Omental fat pad (tissue), 4 donors: Measurements from ENCODE around the gene RERE. TPM values are rescaled to one million over a fixed set of nuclear protein-coding genes. Genes with fewer than 3 reads are reported as not detected.

Experiments used
- ATAC-seq: fragments of 150-250 bp; one replicate; pipeline ENCODE4 v1.9.1; 2016; ENCODE audit warnings: mild to moderate bottlenecking, moderate library complexity; ENCODE audit not compliant: low FRiP score
- DNase-seq: peaks from one replicate; pipeline ENCODE4 v3.0.0-alpha.2; 2019; ENCODE audit warnings: low spot score
- CTCF ChIP-seq, 3 donors: fragments of 450-650 bp; IDR thresholded peaks; one replicate each; pipeline ENCODE4 v1.5.1; 2016 to 2017; ENCODE audit warnings: antibody characterized with exemption in 3 of 3, mild to moderate bottlenecking in 3 of 3, moderate library complexity in 2 of 3
- total RNA-seq, 4 donors: library from RNA; depleted of rRNA; stranded (reverse); fragments of >200 nt; gene quantifications; one replicate each; pipeline ENCODE4 v1.1.0, GENCODE V29; 2016

The RERE gene
- total RNA-seq, 4 donors from 2014 or later: 46.3 to 117 (median 55.4) TPM

GRCh38 chr1:8704866-8705506 lies 112.5 kb downstream of the RERE start:
- ATAC-seq: no peak
- no peak for TF ChIP-seq CTCF (IDR thresholded peaks at IDR 0.05)
- no peak for DNase-seq

GRCh38 chr1:8702850-8703810 lies 114.3 kb downstream of the RERE start:
- TF ChIP-seq CTCF (IDR thresholded peaks at IDR 0.05): no peak
- peak; percentile 93 for ATAC-seq
- DNase-seq: peak; percentile 50

- DNase-seq: no peak
- ATAC-seq: no peak
- TF ChIP-seq CTCF (IDR thresholded peaks at IDR 0.05): no peak
These were observed 115.0 kb downstream of the RERE start for GRCh38 chr1:8702472-8702849.

GRCh38 chr1:8701794-8702471 lies 115.5 kb downstream of the RERE start:
- no peak for DNase-seq
- TF ChIP-seq CTCF (IDR thresholded peaks at IDR 0.05): no peak
- no peak for ATAC-seq

GRCh38 chr1:8699679-8700078 lies 117.8 kb downstream of the RERE start:
- DNase-seq (no peak), ATAC-seq (no peak)
- no peak for TF ChIP-seq CTCF (IDR thresholded peaks at IDR 0.05)

- TF ChIP-seq CTCF (IDR thresholded peaks at IDR 0.05): no peak
- no peak for ATAC-seq
These were observed 118.4 kb downstream of the RERE start for GRCh38 chr1:8698937-8699447.

More at GRCh38 chr1:8698937-8699447, 118.4 kb downstream of the RERE start:
- no peak for DNase-seq
